GM21390 (cell line): ENCODE data around the gene SULT1C2.

Experiments used
- ATAC-seq: cut with Tn5 transposase; IDR thresholded peaks from one replicate; pipeline ENCODE4 v1.9.1; 2021; ENCODE audit not compliant: unreplicated experiment

Gene SULT1C2

GRCh38 chr2:108287169-108287568 lies 1.5 kb upstream of the SULT1C2 start:
- ATAC-seq = no peak

GRCh38 chr2:108293850-108294249 lies 5.2 kb downstream of the SULT1C2 start:
- no peak for ATAC-seq

- no peak for ATAC-seq
These were observed 8.9 kb downstream of the SULT1C2 start for GRCh38 chr2:108297436-108298141.

- ATAC-seq = no peak
These were observed 12.9 kb downstream of the SULT1C2 start for GRCh38 chr2:108301558-108301957.

- peak; percentile 52 for ATAC-seq
These were observed 16.3 kb downstream of the SULT1C2 start for GRCh38 chr2:108304975-108305374.

GRCh38 chr2:108305901-108306300 lies 17.2 kb downstream of the SULT1C2 start:
- ATAC-seq = no peak

- ATAC-seq = no peak
These were observed 21.2 kb downstream of the SULT1C2 start for GRCh38 chr2:108309903-108310302.

- no peak for ATAC-seq
These were observed 26.0 kb downstream of the SULT1C2 start for GRCh38 chr2:108314586-108315296.

- no peak for ATAC-seq
These were observed 26.8 kb downstream of the SULT1C2 start for GRCh38 chr2:108315444-108315934.

GRCh38 chr2:108316033-108316432 lies 27.3 kb downstream of the SULT1C2 start:
- no peak for ATAC-seq

GRCh38 chr2:108316461-108317258 lies 28.0 kb downstream of the SULT1C2 start:
- ATAC-seq = no peak

GRCh38 chr2:108320326-108320922 lies 31.7 kb downstream of the SULT1C2 start:
- no peak for ATAC-seq

GRCh38 chr2:108323619-108324018 lies 34.9 kb downstream of the SULT1C2 start:
- ATAC-seq = no peak

- ATAC-seq = no peak
These were observed 36.0 kb downstream of the SULT1C2 start for GRCh38 chr2:108324531-108325255.

- no peak for ATAC-seq
These were observed 37.1 kb downstream of the SULT1C2 start for GRCh38 chr2:108325756-108326155.

GRCh38 chr2:108329771-108330170 lies 41.1 kb downstream of the SULT1C2 start:
- no peak for ATAC-seq

GRCh38 chr2:108330979-108331378 lies 42.3 kb downstream of the SULT1C2 start:
- no peak for ATAC-seq

- no peak for ATAC-seq
These were observed 57.3 kb downstream of the SULT1C2 start for GRCh38 chr2:108345951-108346350.

GRCh38 chr2:108346827-108347226 lies 58.1 kb downstream of the SULT1C2 start:
- no peak for ATAC-seq

- no peak for ATAC-seq
These were observed 59.1 kb downstream of the SULT1C2 start for GRCh38 chr2:108347786-108348185.
